HCT116 (cell line): ENCODE results near the gene ROCK2. TPM values are rescaled to one million over a fixed set of nuclear protein-coding genes. Genes with fewer than 3 reads are reported as not detected.

ENCODE experiments used
- ATAC-seq: fragments of 200-7000 bp; cut with Tn5 transposase; 2 replicates; pipeline ENCODE4 v1.9.1; 2020; ENCODE audit warnings: mild to moderate bottlenecking, moderate library complexity
- BruUV-seq: library from RNA; stranded (reverse); fragments of 400-500 nt; replicated peaks from 2 replicates; lab custom pipeline; 2021; lab: Mats Ljungman, UMichigan
- CTCF ChIA-PET: fragments of 300-600 bp; sonication (Branson Sonifier 250); formaldehyde crosslinking; loops from one replicate; lab custom pipeline; 2021; ENCODE audit warnings: antibody characterized with exemption; lab: Charles Lee
- POLR2A ChIA-PET: fragments of 300-600, 350-600 bp; sonication (Branson Sonifier 250); formaldehyde crosslinking; loops from one replicate; lab custom pipeline; 2021; ENCODE audit warnings: antibody characterized with exemption; lab: Charles Lee
- RAD21 ChIA-PET, 2 experiments: fragments of 300-600 bp; sonication (Branson Sonifier 250); formaldehyde crosslinking; loops; one replicate each; lab custom pipeline; 2023; ENCODE audit warnings: low total read pairs in 2 of 2; ENCODE audit not compliant: uncharacterized antibody in 2 of 2, unreplicated experiment in 2 of 2, low non-redundant PET in 1 of 2; lab: Charles Lee
- DNase-seq: peaks from one replicate; pipeline ENCODE4 v3.0.0-alpha.2; 2010; ENCODE audit warnings: low read depth, low spot score
- H2AFZ ChIP-seq: fragments of 200-600 bp; shearing (Covaris generic), sonication (generic); 2 replicates; pipeline ENCODE4 v1.6.1; 2017; ENCODE audit warnings: low read depth, mixed run types, mixed read lengths, antibody characterized with exemption, low read length; ENCODE audit not compliant: poor library complexity, severe bottlenecking
- H3K27ac ChIP-seq: 2 replicates; pipeline ENCODE4 v1.5.1; 2012; ENCODE audit warnings: low read depth, low read length
- H3K27me3 ChIP-seq: fragments of 200-600 bp; sonication (generic); 2 replicates; pipeline ENCODE4 v1.6.1; 2016; ENCODE audit warnings: mixed run types, low read length, mixed read lengths; ENCODE audit not compliant: insufficient read depth
- H3K36me3 ChIP-seq, 2 experiments: fragments of 200-500 bp in 1 of 2; fragments of 200-600 bp in 1 of 2; sonication (Bioruptor generic) in 1 of 2; sonication (generic) in 1 of 2; 2 replicates each; pipeline versions ENCODE4 v1.5.1 to v1.6.1; 2014 to 2016; ENCODE audit warnings: low read length in 2 of 2, inconsistent platforms in 1 of 2, mixed read lengths in 1 of 2, mixed run types in 1 of 2; ENCODE audit not compliant: insufficient read depth in 2 of 2, control insufficient read depth in 1 of 2
- H3K4me1 ChIP-seq, 2 experiments: fragments of 200-600 bp in 1 of 2; sonication (generic) in 1 of 2; 2 replicates each; pipeline versions ENCODE4 v1.5.1 to v1.6.1; 2012 to 2017; ENCODE audit warnings: low read length in 2 of 2, inconsistent platforms in 1 of 2, mild to moderate bottlenecking in 1 of 2, mixed read lengths in 1 of 2, mixed run types in 1 of 2, moderate library complexity in 1 of 2; ENCODE audit not compliant: insufficient read depth in 2 of 2, control insufficient read depth in 1 of 2
- H3K4me2 ChIP-seq: fragments of 200-600 bp; sonication (generic); 2 replicates; pipeline ENCODE4 v1.6.1; 2017; ENCODE audit warnings: mixed run types, low read length, mixed read lengths
- H3K4me3 ChIP-seq, 2 experiments: fragments of 200-600 bp in 1 of 2; sonication (generic) in 1 of 2; replicated peaks in 1 of 2; 2 replicates each; pipeline ENCODE4 v1.5.1; 2011 to 2016; ENCODE audit warnings: low read length in 2 of 2, control low read depth in 1 of 2, low read depth in 1 of 2, mild to moderate bottlenecking in 1 of 2, mixed read lengths in 1 of 2, mixed run types in 1 of 2
- H3K79me2 ChIP-seq: fragments of 200-600 bp; sonication (generic); 2 replicates; pipeline ENCODE4 v1.6.1; 2017; ENCODE audit warnings: mild to moderate bottlenecking, mixed run types, low read length, moderate library complexity, mixed read lengths; ENCODE audit not compliant: insufficient read depth
- H3K9ac ChIP-seq: fragments of 200-600 bp; sonication (generic); 2 replicates; pipeline ENCODE4 v1.6.1; 2016; ENCODE audit warnings: low read length, mixed read lengths
- H3K9me2 ChIP-seq: fragments of 200-600 bp; sonication (generic), shearing (Covaris generic); 2 replicates; pipeline ENCODE4 v1.6.1; 2017; ENCODE audit warnings: mixed run types, mild to moderate bottlenecking, moderate library complexity; ENCODE audit not compliant: insufficient read depth
- H3K9me3 ChIP-seq, 2 experiments: fragments of 200-500 bp in 1 of 2; fragments of 200-600 bp in 1 of 2; sonication (Bioruptor generic) in 1 of 2; sonication (generic) in 1 of 2; 2 replicates each; pipeline ENCODE4 v1.6.1; 2014 to 2017; ENCODE audit warnings: low read length in 2 of 2, mixed read lengths in 2 of 2, inconsistent platforms in 1 of 2, low read depth in 1 of 2, mild to moderate bottlenecking in 1 of 2, mixed run types in 1 of 2, moderate library complexity in 1 of 2; ENCODE audit not compliant: control insufficient read depth in 1 of 2, insufficient read depth in 1 of 2
- H4K20me1 ChIP-seq: fragments of 200-600 bp; sonication (generic), shearing (Covaris generic); 2 replicates; pipeline ENCODE4 v1.6.1; 2017; ENCODE audit warnings: mixed run types, mild to moderate bottlenecking, moderate library complexity; ENCODE audit not compliant: insufficient read depth
- ATF3 ChIP-seq: IDR thresholded peaks from 2 replicates; pipeline ENCODE4 v1.6.1; 2012
- CBX3 ChIP-seq: IDR thresholded peaks from 2 replicates; pipeline ENCODE4 v1.6.1; 2012; ENCODE audit warnings: low read depth
- CEBPB ChIP-seq: IDR thresholded peaks from 2 replicates; pipeline ENCODE4 v1.6.1; 2012; ENCODE audit warnings: low read depth
- EZH2phosphoT487 ChIP-seq: fragments of 200-600 bp; IDR thresholded peaks from 2 replicates; pipeline ENCODE4 v1.6.1; 2018; ENCODE audit warnings: antibody characterized with exemption, borderline replicate concordance
- FOSL1 ChIP-seq: IDR thresholded peaks from 2 replicates; pipeline ENCODE4 v1.6.1; 2012; ENCODE audit warnings: low read depth
- JUND ChIP-seq: IDR thresholded peaks from 2 replicates; pipeline ENCODE4 v1.6.1; 2012
- POLR2A ChIP-seq: IDR thresholded peaks from 2 replicates; pipeline ENCODE4 v1.7.0; 2011; ENCODE audit warnings: borderline replicate concordance; ENCODE audit not compliant: insufficient read depth, insufficient read length; ENCODE audit errors: extremely low read depth
- POLR2AphosphoS5 ChIP-seq: IDR thresholded peaks from 2 replicates; pipeline ENCODE4 v1.6.1; 2011; ENCODE audit warnings: mild to moderate bottlenecking, low read depth, low read length, moderate library complexity
- RAD21 ChIP-seq: IDR thresholded peaks from 2 replicates; pipeline ENCODE4 v1.6.1; 2012; ENCODE audit warnings: low read depth, mild to moderate bottlenecking
- SIN3A ChIP-seq: IDR thresholded peaks from 2 replicates; pipeline ENCODE4 v1.6.1; 2012; ENCODE audit warnings: low read depth
- SP1 ChIP-seq: IDR thresholded peaks from 2 replicates; pipeline ENCODE4 v1.6.1; 2012; ENCODE audit warnings: low read depth
- SRF ChIP-seq: IDR thresholded peaks from 2 replicates; pipeline ENCODE4 v1.6.1; 2012; ENCODE audit warnings: low read depth
- TCF7L2 ChIP-seq: IDR thresholded peaks from 2 replicates; pipeline ENCODE4 v1.7.0; 2011; ENCODE audit warnings: borderline replicate concordance, inconsistent platforms; ENCODE audit not compliant: insufficient read depth, insufficient read length; ENCODE audit errors: extremely low read depth
- YY1 ChIP-seq: IDR thresholded peaks from 2 replicates; pipeline ENCODE4 v1.6.1; 2011; ENCODE audit warnings: low read length, low read depth, moderate library complexity, mild to moderate bottlenecking; ENCODE audit not compliant: insufficient replicate concordance; ENCODE audit errors: extremely low read depth
- ZFX ChIP-seq: fragments of 450-650 bp; IDR thresholded peaks from 2 replicates; pipeline ENCODE4 v1.6.1; 2017
- ZNF274 ChIP-seq: fragments of 200-500 bp; sonication (Bioruptor generic); IDR thresholded peaks from 2 replicates; pipeline ENCODE4 v1.6.1; 2014; ENCODE audit warnings: mild to moderate bottlenecking, low read depth, low read length, inconsistent platforms
- intact Hi-C: fragments of 100-400 bp; cut with micrococcal nuclease; formaldehyde crosslinking; loops from 2 replicates; pipeline ENCODE4 v1.10.0; 2022
- total RNA-seq: library from RNA; stranded (reverse); gene quantifications from one replicate; pipeline ENCODE4 v1.2.1, GENCODE V29; 2021; ENCODE audit not compliant: unreplicated experiment
- TF ChIP-seq, protein P1 (sequence below): IDR thresholded peaks from 2 replicates; pipeline ENCODE4 v1.6.1; 2011; ENCODE audit warnings: mild to moderate bottlenecking, low read length, moderate library complexity; ENCODE audit not compliant: insufficient replicate concordance; ENCODE audit errors: extremely low read depth
- TF ChIP-seq, protein P2 (sequence below): IDR thresholded peaks from 2 replicates; pipeline ENCODE4 v1.6.1; 2012; ENCODE audit warnings: low read depth
- TF ChIP-seq, protein P3 (sequence below): IDR thresholded peaks from 2 replicates; pipeline ENCODE4 v1.6.1; 2012

Gene ROCK2
- total RNA-seq, 1 experiment from 2014 or later, result 48.0 TPM

GRCh38 chr2:11377928-11378545, 33.6 kb upstream of the ROCK2 start:
- Histone ChIP-seq H3K4me3 (no peak overlapping the region), H3K27ac (no peak overlapping the region), H3K27me3 (no peaks in the 10 kb centered on the region), H3K9me3 (no peaks in the 10 kb centered on the region), H3K79me2 (no peaks in the 10 kb centered on the region), H3K4me1 (peaks cover 23% of the 10 kb centered on the region in 2 experiments), H3K9ac (no peak overlapping the region), H3K4me2 (no peak overlapping the region), H4K20me1 (no peaks in the 10 kb centered on the region), H2AFZ (no peak overlapping the region), H3K36me3 (no peaks in the 10 kb centered on the region), H3K9me2 (no peaks in the 10 kb centered on the region)
- no TSS peak for BruUV-seq
- CTCF ChIA-PET, result no interaction called here
- DNase-seq, result no peak
- intact Hi-C loops, result no loop called here
- RAD21 ChIA-PET, result no interaction called here
- ATAC-seq, result no peak
- POLR2A ChIA-PET, result no interaction called here
- TF ChIP-seq, protein P1, sequence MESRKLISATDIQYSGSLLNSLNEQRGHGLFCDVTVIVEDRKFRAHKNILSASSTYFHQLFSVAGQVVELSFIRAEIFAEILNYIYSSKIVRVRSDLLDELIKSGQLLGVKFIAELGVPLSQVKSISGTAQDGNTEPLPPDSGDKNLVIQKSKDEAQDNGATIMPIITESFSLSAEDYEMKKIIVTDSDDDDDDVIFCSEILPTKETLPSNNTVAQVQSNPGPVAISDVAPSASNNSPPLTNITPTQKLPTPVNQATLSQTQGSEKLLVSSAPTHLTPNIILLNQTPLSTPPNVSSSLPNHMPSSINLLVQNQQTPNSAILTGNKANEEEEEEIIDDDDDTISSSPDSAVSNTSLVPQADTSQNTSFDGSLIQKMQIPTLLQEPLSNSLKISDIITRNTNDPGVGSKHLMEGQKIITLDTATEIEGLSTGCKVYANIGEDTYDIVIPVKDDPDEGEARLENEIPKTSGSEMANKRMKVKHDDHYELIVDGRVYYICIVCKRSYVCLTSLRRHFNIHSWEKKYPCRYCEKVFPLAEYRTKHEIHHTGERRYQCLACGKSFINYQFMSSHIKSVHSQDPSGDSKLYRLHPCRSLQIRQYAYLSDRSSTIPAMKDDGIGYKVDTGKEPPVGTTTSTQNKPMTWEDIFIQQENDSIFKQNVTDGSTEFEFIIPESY, result no peak
- TF ChIP-seq POLR2AphosphoS5, result no peak
- TF ChIP-seq RAD21, result no peak
- TF ChIP-seq JUND, result no peak
- TF ChIP-seq, protein P2, sequence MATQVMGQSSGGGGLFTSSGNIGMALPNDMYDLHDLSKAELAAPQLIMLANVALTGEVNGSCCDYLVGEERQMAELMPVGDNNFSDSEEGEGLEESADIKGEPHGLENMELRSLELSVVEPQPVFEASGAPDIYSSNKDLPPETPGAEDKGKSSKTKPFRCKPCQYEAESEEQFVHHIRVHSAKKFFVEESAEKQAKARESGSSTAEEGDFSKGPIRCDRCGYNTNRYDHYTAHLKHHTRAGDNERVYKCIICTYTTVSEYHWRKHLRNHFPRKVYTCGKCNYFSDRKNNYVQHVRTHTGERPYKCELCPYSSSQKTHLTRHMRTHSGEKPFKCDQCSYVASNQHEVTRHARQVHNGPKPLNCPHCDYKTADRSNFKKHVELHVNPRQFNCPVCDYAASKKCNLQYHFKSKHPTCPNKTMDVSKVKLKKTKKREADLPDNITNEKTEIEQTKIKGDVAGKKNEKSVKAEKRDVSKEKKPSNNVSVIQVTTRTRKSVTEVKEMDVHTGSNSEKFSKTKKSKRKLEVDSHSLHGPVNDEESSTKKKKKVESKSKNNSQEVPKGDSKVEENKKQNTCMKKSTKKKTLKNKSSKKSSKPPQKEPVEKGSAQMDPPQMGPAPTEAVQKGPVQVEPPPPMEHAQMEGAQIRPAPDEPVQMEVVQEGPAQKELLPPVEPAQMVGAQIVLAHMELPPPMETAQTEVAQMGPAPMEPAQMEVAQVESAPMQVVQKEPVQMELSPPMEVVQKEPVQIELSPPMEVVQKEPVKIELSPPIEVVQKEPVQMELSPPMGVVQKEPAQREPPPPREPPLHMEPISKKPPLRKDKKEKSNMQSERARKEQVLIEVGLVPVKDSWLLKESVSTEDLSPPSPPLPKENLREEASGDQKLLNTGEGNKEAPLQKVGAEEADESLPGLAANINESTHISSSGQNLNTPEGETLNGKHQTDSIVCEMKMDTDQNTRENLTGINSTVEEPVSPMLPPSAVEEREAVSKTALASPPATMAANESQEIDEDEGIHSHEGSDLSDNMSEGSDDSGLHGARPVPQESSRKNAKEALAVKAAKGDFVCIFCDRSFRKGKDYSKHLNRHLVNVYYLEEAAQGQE, result no peak
- TF ChIP-seq SIN3A, result no peak
- no peak for TF ChIP-seq TCF7L2
- no peak for TF ChIP-seq CEBPB
- no peak for TF ChIP-seq FOSL1
- no peak for TF ChIP-seq YY1
- no peak for TF ChIP-seq SP1
- TF ChIP-seq POLR2A, result no peak
- TF ChIP-seq ATF3, result no peak
- no peak for TF ChIP-seq ZNF274
- TF ChIP-seq, protein P3, sequence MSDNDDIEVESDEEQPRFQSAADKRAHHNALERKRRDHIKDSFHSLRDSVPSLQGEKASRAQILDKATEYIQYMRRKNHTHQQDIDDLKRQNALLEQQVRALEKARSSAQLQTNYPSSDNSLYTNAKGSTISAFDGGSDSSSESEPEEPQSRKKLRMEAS, result no peak
- TF ChIP-seq SRF, result no peak
- no peak for TF ChIP-seq ZFX
- no peak for TF ChIP-seq CBX3
- no peak for TF ChIP-seq EZH2phosphoT487
